Stimulated activated CD4-positive, alpha-beta T cell treated with anti-CD3 and anti-CD28 coated beads, Interleukin-15, amount 100 ng/mL, for 1 hour (primary cell): ENCODE data around the gene PIK3AP1.

ENCODE experiments used
- DNase-seq, 2 donors: peaks; one replicate each; pipeline ENCODE4 v3.0.0-alpha.2; 2020; ENCODE audit warnings: low read depth in 1 of 2, low spot score in 1 of 2

PIK3AP1 gene

DNA sequence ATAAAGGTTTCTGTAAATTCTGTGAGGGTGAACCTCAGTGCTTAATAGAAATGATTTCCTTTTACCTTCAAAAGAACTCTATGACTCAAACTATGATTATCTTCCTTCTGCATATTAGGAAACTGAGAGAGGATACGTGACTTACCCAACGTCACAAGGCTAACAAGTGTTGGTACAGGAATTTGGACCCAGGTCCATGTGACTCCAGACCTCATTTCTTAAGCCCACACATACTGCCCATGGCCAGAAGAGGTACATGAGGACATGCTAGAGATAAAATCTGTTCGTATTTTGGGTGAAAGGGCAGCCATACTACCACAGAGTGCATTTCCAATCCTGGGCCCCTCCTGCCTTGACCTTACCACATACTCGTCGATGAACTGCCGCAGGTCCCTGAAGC is 72.0 kb downstream of the PIK3AP1 start:
- no peak for DNase-seq

DNA sequence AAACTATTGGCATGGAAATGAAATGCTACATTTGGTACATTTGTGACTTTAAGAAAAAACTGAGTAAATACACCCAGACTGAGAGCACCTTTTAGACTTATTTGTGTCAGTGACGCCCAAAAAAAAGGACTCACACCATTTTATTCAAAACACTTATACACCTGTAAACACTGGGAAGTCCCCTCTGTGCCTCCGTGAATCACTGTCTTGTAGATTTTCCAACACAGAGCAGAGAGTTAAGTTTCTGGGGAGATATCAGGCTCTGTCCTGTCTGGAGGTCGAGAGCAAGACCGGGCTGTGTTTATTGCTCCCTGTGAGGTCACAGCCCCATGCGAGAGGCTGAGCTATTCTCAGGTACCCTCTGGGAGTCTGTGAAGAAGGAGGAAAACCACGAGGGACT is 72.8 kb downstream of the PIK3AP1 start:
- DNase-seq = no peak

DNA sequence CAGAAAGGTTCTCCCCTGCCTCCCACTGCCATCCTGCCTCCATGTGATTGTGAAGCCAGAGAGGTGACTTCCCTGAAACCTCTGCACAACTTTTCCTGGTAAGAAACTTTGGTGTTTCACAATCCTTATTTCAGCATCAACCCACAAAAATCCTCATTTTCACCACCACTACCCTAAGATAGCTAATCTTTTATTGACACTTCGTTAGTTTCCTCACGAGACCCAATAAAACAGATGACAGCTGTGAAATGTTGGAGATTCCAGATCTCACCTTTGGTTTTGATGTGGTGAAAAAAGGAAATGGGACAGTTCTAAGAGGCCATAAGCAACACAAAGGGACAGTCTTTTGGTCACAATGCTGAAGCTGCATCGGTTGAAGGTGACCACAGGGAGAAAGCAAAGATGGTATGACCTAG is 73.6 kb downstream of the PIK3AP1 start:
- DNase-seq = no peak

DNA sequence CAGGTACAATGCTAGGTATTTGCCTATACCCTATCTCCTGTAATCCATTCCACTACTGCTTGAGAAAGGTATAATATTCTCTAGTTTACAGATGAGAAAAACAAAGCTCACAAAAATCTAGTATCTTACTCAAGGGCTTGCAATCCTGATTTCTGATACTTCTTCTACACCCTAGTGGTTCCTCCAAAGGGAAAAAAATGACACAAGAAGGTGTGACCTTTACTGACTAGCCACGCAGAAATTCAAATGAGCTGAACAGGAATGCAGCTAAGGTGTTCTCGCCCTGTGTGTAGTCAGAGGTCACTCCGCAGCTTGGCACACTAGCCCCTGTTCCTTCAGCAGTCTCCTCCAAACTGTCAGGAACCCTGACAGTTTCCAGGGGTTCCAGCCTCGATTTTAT is 74.0 kb downstream of the PIK3AP1 start:
- no peak for DNase-seq

DNA sequence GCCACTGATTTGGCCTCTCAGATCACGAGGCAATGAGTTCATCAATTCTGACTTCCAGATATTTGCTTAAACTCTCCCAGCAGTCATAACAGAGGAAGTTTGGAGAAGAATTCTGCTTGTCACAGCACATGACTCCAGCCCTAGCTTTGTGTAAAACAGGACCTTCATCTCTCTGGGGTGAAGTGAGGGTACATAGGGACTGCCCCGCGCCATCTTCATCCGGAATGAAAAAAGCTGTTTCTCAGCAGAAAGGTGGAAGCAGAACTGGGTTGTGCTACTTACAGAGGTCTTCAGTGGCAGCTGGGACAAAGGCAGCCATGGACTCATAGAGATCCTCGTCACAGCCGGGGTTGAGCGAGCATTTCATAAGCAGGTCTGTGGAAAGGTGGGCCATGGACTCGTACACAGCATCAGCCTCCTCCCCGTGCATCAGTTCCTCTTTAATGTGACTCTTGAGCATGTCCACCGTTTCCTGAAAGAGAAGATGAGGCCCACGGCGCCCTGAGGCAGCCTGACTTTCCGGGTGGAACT is 75.1 kb downstream of the PIK3AP1 start:
- DNase-seq = no peak

DNA sequence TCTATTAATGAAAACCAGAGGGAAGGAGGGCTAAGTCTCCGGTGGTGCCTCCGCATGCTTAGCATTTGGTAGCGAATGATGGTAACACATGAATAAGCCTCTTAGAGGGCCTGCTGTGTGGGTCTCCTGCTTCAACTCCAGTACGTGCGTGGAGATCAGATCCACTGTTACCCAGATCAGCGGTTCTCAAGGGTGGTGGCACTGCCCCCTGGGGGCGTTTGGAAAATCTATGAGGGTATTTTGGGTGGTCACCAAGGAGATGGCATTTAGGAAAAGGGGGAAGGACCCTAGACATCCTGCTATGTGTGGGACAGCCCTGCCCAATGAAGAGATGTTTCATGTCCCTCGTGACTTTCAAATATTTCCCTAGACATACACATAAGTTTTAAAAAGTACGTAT is 76.4 kb downstream of the PIK3AP1 start:
- DNase-seq = no peak

DNA sequence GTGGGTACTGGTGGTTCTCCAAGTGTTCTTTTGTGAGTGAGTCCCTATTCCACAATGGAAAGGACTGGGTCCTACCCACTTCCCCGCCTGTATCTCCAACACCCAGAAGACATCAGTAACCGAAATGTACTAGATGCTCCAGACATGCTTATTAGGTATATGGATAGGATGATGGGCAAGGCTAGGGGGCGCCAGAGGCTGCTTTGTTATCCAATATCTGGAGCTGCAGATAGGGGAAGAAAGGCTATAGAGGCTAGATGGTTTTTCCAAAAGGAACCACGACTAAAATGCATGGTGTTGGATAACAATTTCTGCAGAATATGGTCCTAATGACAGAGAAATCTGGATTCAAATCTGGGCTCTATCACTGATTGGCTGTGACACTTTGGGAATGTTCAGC is 77.3 kb downstream of the PIK3AP1 start:
- DNase-seq = peak in 1 of 2 donors; percentile 14

DNA sequence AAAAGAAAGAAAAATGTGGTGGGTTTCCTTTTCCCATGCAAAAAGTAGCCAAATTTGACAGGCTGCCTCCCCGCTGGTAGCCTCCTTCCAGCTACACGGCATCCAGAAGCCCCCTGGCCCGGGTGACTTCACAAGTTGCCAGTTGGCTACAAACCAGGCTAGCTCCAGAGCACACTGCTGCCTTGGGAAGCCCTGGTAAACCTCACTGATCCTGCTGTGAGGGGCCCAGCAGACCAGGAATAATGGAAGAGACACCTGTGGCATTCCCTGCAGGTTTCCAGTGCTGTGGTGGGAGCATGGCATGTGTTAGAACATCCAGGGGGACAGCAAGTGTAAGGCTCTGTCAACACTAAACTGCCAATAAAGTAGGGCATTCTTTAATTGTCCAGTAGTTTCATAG is 77.8 kb downstream of the PIK3AP1 start:
- no peak for DNase-seq

DNA sequence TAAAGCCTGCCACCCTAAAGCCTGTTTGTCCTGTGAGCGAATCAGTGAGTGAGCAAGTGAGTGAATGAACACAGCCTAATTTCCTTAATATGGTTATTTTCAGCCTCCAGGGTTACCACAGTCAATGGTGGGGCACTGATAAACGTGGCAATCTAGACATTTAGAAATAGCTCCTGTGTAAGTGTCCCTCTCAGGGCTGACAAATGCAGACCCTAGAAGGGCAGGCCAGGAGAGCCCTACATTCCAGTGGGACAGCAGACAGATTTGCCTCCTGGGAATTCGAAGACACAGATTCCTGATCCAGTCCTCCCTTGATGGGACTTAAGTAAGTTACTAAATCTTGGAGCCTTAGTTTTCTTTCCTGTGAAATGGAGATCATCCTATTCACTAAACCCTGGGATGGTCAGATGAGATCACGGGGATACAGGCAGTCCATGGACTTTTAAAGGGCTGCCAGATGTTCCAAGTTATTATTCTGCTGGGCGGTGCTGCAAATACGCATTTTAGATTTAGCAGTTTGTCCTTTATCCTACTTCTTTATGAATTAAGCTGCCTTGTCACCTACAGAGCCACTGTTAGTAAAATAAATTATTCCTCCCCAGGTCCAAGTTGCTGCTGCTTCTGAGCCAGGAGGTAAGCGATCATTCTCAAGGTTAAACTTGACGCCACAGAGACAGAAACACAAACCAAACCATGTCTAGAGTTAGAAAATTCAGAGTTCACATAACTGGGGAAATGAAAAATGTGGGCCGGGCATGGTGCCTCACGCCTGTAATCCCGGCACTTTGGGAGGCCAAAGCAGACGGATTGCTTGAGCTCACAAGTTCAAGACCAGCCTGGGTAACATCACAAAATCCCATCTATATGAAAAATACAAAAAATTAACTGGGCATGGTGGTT is 78.7 kb downstream of the PIK3AP1 start:
- DNase-seq = no peak

DNA sequence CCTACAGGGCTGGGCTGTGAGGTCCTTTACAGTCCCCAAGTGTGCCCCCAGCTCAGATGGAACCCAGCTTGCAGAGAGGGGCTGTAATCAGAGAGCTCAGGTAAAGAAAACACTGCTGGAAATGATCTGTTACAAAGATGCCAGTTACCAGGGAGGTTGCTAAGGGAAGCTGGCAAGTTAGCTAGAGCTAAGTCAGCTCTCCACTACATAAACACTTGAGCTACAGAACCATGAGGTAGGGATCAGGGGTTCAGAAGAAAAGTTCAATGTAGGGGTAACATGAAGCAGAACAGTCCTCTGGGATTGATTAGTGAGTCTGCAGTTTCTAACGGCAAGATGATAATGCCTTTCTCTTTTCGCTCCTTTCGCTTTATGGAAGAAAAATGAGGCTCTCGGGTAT is 80.4 kb downstream of the PIK3AP1 start:
- no peak for DNase-seq

DNA sequence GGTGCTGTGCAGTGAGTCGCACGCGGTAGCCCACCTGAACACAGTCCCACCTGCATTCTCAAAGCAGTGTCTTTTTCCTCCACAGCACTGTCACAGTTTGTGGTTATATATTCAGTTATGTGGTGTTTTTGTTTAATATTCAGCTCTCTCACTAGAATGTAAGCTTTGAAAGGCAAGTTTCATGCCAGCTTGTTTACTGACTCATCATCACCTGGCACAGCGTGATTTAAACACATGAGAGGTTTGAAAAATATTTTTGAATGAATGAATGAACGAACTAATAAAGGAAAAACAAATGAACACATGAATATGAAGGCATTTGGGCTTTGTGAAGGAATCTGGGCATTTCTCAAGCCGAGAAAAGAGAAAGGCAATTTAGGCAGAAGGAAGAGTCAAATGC is 81.6 kb downstream of the PIK3AP1 start:
- no peak for DNase-seq

DNA sequence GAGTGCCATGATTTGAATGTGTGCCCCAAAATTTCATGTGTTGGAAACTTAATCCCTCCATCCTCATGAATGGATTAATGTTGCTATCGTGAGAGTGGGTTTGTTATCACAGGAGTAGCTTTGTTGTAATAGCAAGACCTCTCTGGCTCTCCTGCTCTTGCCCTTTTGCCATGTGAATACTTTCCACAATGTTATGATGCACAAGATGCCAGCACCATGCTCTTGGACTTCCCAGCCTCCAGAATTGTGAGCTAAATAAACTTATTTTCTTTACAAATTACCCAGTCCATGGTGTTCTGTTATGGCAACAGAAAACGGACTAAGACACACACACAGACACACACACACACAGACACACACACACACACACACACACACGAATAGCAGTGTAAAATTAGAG is 82.2 kb downstream of the PIK3AP1 start:
- DNase-seq = no peak

DNA sequence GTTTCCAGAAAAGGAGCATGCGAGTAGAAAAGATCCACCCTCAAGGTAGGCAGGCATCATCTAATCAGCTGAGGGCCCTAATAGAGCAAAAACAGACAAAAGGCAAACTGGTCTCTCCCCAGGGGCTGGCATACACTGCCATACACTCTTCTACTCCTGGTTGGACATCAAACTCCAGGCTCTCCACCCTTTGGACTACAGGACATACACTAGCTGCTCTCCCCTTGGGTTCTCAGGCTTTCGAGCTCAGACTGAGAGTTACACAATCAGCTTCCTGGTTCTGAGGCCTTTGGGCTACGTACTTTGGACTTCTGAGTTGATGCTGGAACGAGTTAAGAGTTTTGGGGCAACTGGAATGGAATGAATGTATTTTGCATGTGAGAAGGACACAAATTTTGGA is 82.6 kb downstream of the PIK3AP1 start:
- no peak for DNase-seq

DNA sequence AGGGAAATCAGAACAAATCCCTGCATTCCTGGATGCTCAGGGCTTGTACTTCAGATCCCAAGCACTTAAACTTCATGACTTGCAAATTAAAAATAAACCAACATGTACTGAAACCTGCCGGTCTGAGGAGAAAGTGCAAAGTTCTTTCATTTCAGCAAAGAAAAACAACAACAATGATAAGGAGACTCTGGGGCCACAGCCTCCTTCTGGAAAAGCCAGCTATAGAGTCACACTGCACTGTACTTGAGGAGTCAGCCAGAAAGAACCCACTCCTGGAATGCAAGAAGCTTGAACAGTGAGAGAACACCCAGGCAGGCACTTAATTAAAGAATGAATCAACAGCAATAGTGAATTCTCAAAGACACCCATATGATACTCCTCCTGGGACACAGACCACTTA is 83.8 kb downstream of the PIK3AP1 start:
- DNase-seq = no peak

DNA sequence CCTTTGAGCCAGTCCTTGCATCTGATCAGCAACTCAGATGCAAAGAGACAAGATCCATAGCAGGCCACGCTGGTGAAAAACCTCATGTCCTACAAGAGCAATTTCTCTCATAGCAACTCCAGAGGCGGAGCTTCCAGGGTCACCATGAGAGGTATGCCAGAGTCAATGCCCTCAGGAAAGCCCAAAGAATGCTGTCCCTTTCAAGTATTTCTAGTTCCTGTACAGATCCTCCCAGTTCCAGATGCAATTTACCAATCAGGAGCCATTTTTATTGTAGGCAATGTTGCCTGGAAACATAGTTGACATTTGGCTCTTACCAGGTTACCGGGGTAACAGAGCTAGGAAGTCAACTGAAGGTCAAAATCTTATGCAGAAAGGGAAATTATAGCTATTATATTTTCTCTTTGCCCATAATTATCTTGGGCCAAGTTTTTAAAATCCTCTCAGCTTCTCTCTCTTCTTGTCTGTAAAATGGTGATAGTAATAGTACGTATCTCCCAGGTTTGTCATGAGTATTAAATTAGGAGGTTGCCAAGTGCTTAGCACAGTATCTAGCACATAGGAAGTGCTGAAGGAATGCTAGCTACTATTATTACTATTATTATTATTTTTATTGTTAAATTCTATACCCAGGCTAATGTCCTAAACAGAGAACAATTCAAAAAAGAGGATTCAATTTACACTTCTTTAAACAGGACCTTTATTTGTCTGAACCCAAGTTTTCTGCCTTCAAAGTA is 87.2 kb downstream of the PIK3AP1 start:
- DNase-seq = no peak

DNA sequence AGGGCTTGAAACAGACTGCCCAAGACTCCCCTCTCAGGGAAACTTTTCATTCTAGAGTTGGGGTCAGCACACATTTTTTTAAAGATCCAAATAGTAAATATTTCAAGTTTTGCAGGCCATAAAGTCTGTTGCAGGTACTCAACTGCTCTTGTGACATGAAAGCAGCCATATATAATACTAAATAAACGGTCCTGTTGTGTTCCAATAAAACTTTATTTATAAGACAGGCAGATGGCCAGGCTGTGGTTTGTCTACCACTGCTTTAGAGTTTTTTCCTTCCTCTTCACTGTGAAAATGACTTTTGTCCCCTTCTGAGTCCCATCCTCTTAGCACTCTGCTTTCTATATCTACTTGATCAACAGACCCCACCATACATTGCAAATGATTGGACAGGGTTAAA is 93.0 kb downstream of the PIK3AP1 start:
- no peak for DNase-seq

DNA sequence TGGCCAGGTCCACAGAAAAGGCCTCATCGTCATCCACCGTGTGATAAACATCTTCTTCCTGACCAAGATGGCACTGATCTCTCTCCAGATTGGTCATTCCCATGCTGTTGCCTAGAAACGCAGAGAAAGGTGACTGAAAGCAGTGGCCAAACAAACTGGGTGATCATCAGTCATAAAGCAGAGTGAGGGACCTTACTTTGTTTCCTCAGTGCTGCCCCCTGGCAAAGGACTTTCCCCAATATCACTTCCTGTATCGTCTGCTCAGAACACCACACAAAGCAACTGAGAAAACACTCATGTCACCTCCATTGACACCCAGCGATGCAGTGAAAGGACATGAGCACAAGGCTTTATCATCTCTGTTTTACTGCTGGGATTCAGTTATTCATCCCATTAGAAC is 93.5 kb downstream of the PIK3AP1 start:
- no peak for DNase-seq

DNA sequence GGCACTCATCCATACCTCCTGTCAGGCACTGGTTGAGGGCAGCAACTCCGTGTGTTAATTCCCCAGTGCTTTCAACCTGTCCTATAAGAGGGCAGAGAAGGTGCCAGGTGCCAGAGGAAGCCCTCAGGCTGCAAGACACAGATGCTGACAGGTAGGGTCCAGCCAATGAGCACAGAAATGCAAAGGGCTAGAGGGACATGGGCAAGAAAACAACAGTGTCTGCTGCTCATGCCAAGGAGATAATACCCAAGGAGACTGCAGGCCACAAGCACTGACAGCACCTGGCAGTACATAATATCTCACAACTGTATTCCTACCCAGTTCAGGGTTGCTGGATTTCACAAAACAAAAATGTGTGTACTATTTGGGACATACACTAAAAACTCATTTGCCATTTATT is 95.1 kb downstream of the PIK3AP1 start:
- DNase-seq = no peak

DNA sequence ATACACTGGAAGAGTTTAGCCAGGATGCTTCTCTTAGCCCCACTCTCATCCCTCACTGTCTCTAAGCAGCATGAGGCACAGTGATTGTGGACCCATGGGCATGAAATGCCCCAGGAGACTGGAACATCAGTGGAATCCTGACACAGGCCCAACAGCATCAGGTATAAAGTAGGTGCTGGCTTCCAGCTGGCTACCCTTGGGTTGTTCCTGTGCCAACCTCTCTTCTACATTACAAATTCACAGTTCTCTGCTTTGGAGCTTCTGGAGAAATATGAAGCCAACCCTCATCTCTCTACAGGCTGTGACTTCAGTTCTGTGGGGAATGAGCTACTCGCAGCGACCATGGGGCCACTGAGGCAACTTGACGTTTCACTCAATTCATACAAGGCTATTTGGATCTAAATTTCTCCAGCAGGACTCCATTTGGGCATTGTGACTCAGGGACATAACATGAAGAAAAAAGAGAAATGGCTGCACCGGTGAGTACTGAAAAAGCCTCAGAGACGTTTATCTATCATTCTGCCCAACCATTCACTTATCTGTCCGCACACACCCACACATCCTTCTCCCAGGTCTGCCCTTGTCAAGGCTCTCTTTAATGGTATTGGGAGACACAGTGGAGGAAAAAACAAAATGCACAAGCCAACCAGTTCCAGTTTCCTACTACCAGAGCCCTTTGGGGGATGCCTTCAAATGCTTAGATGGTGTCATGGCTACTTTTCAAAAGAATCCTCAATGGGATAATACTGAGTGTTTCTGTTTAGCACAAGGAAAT is 98.1 kb downstream of the PIK3AP1 start:
- DNase-seq = no peak

DNA sequence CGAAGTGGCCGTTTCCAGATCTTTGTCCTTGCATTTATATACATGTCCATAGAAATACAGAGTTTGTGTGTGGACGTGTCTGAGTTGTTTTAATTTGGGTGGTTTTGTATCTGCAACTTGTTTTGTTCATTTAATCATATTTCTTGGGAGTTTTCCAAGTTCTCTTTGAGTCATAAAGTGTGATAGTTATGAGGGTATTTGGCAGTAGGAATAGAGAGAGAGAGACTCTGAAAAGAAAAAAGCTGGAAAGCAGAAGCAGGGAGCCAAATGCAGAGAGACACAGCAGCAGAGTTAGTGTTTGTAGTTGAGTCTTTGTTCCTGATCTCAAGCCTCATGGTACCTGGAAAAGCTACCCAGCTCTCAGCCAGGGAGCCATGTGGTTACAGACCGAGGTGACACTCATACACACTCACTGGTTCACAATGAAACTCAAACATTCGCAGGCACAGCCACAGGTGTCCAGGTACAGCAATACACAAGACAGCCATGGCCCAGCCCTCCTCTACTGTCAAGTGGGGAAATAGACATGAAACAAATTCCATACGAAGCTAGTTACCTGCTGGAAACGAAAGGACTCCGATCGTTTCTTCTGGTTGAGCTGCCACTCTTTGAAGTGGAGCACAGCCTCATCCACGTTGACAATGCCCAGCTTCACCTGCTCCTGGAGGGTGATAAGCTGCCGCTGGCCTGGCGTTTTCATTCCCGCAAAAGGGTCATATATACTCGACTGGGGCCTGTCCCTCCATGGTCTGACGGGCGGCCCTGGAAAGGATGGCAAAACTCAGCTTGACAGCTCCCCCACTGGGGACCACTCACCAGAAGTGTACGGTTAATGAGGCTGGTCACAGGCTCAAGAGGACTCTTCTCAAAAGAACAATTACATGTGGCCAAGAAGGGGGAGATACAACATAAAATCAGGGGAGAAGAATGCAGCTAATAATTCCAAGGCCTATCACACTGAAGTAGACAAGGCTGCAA is 100.2 kb downstream of the PIK3AP1 start:
- no peak for DNase-seq
